GM19238 (cell line): ENCODE measurements around the gene FSD2.
"Not testable (repeated sequence)": the region's sequence is repeated elsewhere in the genome, so short reads cannot be mapped to it uniquely, and the experiment has no call there.

Experiments used
- DNase-seq: peaks from one replicate; pipeline ENCODE4 v3.0.0; 2011; ENCODE audit warnings: low spot score; ENCODE audit not compliant: insufficient read length

FSD2 gene

DNA sequence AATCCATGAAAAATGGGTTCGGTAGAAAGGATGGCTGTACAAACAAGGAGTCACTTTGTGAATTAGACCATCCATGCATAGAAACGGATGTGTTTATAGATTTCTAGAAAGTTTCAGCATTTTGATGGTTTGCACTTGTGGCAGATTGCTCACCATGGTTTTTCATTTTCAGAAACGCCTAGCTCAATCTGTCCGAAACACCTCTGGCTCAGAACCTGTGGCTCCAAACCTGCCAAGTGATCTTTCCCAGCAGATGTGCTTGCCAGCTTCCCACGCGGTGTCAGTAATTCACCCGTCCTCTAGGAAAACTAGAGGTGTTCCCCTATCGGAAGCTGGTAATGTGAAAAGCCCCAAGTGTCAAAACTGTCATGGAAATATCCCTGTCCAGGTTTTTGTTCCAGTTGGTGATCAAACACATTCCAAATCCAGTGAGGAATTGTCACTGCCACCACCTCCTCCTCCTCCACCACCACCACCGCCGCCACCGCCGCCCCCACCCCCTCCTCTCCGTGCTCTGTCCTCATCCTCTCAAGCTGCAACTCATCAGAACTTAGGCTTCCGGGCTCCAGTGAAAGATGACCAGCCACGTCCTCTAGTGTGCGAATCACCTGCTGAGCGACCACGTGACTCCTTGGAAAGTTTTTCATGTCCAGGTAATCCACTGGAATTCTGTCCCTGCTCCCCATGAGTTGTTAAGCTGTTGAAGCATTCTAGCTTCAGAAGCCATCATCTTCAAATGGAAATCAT, 24.7 kb upstream of the FSD2 start:
- DNase-seq: no peak

DNA sequence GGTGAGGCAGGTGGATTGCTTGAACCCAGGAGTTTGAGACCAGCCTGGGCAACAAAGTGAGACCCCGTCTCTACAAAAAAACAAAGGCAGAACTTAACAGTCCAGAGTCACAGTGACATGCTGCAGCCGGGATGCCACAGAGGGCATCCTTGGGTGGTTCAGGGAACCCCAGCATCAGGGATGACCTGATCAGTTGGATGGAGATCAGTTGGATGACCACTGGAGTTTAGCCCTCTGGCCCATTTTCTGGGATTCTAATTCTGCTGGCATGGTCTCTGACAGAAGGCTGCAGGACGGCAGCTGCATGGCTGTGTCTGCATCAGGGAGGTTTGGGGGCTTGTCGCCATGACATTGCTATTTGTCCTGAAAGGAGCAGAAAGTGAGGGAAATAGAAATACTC, 23.4 kb upstream of the FSD2 start:
- no peak for DNase-seq

DNA sequence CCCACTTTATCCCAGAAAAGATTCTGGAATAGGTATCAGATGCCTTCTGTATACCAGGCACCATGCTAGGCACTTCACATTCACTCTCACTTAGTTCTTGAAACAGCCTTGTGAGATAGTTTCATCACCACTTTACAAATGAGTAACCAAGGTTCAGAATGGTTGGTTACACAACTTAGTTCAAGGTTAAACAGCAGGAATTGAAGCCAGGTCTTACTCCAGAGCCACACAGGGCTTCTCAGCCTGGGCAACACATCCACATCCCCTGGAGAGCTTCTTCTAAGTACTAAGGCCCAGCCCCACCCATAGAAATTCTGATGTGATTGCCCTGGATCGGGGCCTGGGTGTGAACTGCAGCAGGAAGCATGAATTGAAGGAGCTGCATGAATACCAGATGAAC, 22.2 kb upstream of the FSD2 start:
- DNase-seq: no peak

DNA sequence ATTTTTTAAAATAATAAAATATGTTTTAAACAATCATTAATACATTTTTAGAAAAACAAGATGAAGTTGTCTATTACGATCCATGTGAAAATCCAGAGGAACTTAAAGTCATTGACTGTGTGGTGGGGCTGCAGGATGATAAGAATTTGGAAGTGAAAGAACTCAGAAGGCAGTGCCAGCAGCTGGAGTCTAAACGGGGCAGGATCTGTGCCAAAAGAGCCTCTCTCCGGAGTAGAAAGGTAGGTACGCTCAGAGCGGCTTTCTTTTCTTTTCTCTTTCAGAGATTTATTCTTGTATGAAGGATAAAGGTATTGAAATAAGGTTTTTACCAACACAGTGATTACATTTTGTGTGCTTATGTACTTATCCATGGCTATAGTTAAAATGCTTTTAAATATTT, 17.2 kb upstream of the FSD2 start:
- DNase-seq: no peak

DNA sequence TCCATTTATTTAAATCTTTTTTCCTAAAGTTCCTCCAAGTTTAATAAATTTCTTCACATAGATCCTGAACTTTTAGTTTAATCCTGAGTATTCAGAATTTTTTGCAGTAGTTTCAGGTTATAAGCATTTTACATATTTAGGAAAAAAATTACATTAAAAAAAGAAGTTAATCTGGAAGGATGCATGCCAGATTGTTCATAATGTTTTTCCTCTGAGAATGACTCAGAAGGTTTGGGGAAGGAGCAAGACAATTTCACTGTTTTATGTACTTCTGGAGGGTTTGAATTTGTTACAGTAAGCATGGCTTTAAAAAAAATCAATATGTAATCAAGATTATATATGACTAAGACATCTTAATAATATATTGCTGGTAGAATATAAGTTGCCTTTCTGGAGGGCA, 16.0 kb upstream of the FSD2 start:
- not testable (repeated sequence) for DNase-seq

DNA sequence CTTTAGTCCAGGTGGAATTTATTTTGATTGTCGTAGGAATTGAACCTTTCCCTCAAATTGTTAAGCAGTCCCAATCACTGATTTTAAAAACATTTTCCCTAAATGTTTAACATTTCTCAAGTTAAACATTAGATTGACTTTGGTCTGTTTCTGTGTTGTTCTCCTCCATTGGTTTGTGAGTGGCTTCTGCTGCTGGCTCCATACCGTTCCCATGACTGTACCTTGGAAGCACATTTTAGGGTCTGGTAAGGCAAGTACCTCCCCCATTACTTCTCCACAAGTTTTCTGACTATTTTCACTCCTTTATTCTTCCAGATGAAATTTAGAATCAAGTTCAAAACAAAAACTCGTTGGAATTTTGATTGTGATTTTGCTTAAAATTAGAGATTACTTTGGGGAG, 15.5 kb upstream of the FSD2 start:
- DNase-seq: not testable (repeated sequence)

DNA sequence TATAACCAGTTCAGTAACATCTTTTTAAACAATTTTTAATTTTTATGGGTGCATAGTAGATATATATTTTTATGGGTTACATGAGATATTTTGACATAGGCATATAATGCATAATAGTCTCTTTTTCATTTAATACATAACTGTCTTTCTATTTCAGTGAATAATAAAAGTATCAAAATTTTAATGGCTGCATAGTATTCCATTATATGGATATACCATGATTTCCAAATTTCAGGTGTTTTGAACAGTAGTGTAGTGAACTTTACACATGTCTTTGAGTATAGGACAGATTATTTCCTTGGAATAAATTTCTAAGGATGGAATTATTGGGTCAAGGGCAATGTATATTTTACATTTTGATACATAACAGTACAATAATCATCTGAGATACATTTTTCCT, 14.3 kb upstream of the FSD2 start:
- no peak for DNase-seq

DNA sequence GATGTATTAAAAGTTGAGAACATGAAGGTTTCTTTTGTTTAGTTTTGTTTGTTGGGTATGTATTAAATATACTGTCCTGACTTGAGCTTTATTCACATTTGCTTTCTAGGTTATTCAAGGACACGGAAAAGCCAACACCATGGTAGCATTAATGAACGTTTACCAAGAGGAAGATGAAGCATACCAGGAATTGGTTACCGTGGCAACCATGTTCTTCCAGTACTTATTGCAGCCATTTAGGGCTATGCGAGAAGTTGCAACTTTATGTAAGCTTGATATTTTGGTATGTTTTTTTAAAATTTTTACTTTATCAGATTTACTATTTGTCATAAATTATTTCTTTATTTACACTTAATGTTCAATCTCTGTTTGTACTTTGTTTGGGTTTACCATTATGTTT, 7.1 kb upstream of the FSD2 start:
- DNase-seq: no peak

DNA sequence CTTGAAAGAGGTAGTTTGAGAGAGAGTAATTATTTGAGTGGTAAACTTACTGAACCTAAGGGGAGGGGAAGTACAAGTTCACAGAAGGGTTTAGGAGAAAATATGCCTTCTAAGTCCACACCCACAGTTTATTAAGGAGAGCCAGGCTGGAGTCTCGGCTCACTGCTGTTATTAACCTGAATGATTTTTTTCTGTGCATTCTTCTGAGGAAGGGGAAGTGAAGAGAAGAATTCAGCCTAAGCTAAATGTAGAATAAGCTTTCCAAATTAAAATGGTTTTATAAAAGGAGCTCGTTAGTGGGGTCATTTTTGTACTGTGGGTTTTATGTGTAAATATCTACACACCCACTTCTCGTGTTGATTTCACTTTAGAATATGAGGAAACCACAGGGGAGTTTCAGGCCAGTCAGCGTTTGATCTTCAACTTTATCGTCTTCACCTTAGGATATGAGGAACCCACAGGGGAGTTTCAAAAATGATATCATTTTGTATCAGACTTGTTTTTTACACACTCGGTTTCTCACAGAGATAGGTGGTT, 5.1 kb upstream of the FSD2 start:
- no peak for DNase-seq

DNA sequence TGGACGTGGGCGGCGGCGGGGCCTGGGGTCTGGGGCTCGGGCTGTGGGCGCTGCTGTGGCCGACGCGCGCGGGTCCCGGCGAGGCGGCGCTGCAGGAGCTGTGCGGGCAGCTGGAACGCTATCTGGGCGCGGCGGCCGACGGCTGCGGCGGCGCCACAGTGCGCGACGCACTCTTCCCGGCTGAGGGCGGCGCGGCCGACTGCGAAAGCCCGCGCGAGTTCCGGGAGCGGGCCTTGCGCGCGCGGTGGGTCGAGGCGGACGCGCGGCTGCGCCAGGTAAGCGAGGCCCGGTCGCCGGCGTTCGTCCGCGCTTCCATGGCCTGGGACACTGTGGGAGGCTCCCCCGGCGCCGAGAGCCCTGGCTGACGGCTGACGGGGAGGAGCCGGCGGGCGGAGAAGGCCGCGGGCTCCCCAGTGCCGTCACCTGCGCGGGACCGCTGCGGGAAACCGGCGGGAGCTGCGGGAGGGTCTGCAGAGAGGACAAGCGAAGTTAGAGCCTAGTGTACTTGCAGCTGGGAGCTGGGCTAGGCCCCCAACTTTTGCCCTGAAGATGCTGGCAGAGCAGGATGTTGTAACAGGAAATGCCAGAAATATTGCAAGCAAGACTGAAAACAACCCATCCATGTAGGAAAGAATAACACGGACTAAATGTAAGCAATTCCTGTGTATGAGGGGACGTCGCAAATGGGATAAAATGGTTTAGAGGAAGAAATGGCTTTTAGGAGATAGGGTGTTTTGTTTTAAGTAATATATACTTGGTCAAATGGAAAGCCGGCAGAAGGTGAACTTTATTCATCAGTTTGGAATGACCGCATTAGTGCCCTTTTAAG, 4.4 kb upstream of the FSD2 start:
- DNase-seq: no peak

DNA sequence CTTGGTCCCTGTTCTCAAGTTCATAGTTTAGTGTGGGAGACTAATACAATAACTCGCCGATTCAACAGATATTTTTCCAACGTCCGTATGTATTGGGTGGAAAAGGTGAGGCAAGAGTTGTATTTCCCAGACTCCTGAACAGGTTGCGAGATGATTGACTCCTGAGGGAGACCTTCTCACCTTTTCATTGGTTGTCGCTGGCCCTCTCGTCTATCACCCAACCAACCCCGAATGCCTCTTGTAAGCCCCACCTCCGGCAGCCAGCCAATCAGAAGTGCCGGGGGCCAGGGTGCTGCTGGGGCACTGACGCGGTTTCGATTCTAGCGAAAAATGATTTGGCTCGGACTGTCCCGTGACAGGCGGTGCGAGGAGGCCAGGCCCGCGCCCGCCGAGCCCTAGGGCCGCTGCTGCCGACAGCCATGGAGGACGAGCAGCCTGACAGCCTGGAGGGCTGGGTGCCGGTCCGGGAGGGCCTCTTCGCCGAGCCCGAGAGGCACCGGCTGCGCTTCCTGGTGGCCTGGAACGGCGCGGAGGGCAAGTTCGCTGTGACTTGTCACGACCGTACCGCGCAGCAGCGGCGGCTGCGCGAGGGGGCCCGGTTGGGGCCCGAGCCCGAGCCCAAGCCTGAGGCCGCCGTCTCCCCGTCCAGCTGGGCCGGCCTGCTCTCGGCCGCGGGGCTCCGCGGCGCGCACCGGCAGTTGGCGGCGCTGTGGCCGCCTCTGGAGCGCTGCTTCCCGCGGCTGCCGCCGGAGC, 3.6 kb upstream of the FSD2 start, which contains the start of gene WHAMM:
TSS of gene WHAMM (plus strand) at position 321 of the 753 bp plus-strand sequence. CDS start at position 420, 99 bp downstream.
- peak; percentile 88 for DNase-seq

DNA sequence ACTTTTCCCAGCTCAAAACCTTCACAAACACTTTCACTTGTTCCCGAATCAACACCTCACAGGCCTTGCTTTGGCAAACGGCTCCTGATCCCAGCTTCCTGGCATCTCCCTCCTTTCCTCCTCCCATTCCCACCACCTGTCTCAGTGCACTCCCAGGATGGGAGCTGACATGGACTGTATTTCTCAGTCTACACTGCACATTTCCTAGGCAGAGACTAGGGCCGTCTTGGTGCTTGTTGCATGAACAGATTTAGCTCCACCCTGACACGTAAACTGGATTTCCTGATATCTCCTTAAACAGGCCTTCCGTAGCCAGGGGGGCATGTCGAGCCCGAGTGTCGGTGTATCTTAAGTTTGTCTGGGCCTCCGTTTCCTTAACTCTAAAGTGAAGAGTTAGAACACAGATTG, 2.8 kb upstream of the FSD2 start:
- no peak for DNase-seq

DNA sequence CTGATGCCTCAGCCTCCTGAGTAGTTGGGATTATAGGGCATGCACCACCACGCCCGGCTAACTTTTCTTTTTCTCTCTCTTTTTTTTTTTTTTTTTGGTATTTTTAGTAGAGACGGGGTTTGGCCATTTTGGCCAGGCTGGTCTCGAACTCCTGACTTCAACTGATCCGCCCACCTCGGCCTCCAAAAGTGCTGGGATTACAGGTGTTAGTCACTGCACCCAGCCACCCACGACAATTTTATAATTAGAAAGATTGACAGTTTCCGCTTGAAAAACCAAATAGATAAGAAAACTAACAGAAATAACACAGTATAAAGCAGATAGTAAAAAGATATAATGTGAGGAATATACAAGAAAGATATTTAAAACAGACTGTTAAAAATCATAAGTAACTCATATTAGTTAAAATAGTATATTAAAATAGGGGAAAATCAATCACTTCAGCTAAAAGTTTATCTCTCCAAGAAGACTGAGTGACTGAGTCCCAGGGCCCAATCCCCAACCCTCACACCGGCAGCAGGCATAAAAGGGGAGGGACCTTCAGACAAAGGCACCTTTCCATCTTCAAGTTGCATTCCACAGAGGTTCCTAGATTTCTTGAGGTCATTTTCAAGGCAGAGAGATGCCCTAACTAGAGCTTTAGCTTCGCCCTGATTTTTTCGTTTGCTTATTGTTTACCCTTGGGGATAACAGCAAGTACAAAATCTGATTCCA, 2.2 kb upstream of the FSD2 start:
- DNase-seq: no peak

DNA sequence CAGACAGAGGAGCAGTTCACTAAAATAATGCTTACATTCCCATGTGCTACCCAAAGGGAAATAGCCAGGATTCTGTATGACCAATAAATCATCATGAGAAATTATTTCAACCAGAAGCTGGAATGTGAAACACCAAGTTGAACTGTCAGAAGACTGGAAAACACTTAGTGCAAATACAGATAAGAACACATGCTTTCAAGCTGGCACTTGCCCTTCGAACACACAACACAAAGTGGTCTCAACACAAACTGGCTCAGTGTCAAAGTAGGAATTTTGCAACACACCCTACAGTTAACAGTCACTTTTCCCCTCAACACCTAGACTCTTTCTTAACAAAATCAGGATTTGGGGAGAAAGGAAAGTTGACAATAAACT, 1.3 kb downstream of the FSD2 start:
- DNase-seq: no peak

DNA sequence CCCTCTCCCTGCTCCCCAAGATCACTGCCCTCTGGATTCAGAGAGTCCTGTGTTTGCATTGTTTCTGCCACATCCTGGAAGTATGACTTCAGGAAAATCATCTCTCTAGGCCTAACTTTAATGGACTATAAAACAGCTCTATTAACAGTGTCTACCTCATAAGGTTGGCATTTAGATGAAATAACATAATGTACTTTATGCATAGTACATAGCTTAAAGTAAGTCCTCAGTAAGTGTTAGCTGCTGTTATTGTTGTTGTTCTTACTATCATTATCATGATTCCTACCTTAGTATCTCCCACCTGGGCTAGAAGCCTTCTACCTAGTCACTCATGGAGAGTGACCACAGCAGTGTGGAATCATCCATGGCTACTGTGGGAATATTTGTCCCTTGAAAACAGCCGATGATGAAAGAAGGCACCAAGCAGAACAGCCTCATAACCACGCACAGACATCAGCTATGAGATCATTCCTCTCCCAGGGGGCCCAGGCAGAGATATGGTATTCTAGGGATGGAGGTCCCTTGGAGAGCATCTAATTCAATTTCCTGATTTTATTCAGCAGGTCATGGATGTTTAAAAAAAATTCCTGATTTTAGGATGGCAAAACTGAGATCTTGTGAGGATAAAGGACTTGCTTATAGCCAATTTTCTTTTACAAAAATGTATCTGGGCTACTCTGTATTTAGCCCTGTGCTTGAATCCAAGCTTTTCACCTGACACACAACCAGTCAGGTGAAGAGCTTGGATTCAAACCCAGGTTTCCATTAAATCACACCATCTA, 1.9 kb downstream of the FSD2 start:
- DNase-seq: no peak

DNA sequence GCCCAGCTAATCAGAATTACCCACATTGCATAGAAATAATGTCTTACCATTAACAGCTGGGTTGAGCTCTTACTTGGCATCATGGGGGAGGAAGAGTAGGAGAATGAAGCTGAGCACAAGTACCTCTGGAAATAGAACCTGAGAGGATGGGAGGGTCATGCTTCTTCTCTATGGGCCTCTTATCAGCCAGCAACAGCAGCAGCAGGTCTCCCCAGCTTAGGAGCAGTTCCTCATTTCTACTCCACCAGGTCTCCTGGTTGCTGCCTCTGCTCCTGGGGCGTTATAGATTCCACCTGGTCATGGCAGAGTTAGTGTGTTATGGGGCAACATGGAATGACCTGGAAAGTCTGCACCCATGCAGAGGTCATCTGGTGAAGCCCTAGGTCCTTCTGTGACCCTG, 3.4 kb downstream of the FSD2 start:
- no peak for DNase-seq

DNA sequence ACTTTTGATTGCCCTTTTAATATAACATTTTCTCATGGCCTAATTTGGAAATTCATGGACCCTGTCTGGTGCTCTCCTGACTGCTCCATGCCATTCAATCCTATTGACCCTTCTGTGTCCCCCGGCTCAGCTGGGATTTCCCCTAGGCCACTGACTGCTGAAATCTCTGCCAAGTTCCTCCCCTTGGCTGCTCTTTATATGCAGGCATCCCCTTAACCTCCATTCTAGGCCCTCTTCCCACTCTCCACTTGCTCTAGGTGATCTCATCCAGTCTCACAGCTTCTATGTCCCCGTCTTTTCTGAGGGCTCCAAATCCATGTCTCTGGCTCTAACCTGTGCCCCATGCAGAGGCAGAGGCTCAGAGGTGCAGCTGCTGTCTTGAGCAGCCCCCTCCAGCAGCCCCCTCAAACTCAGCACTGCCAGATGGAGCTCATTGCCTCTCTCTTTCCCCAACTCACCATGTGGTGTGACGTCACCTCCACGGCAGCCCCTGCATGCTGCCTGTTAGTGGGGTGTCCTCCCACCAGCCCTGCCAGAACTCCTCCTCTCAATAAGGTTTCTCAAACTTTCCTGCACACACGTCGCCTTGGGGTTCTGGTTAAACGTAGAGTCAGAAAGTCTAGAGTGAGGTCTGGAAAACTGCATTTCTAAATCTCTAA, 6.6 kb downstream of the FSD2 start:
- no peak for DNase-seq

DNA sequence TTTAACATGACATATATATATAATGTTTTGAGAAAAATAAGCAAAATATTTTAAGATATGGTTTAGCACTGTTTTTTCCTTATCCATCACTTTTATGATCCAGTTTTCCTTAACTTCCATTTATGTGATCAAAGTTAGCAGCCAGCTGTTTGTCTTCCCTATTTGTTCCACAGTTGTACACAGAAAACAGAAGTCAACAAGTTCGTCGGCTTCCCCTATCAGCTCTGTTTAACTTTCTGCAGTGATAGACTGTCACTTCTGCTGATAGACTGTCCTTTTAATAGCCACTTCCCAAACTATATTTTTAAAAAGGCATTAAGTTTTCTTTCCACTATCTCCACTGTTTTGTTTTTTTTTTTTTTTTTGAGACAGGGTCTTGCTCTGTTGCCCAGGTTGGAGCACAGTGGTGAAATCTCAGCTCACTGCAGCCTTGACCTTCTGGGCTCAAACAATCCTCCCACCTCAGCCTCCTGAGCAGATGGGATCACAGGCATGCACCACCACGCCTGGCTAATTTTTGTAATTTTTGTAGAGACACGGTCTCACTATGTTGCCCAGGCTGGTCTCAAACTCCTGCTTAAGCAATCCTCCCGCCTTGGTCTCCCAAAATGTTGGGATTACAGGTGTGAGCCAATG, 7.2 kb downstream of the FSD2 start:
- DNase-seq: no peak

DNA sequence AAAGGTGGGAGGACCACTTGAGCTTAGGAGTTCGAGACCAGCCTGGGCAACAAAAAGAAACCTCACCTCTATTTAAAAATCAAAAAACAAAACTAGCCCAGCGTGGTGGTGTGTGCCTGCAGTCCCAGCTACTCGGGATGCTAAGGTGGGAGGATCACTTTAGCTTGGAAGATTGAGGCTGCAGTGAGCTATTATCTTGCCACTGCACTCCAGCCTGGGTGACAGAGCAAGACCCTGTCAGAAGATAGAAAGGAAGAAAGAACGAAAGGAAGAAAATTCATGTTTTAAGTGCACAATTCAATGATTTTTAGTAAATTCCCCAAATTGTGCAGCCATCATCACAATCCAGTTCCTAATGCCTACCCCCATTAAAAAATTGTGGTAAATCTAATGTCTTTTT, 7.8 kb downstream of the FSD2 start:
- no peak for DNase-seq
